HEK293T (cell line): ENCODE data around the gene GCKR.
"Not testable (repeated sequence)": the region's sequence is repeated elsewhere in the genome, so short reads cannot be mapped to it uniquely, and the experiment has no call there.

Source experiments
- CTCF ChIA-PET: fragments of 350-600 bp; formaldehyde crosslinking; extraction: SDS; loops from one replicate; lab custom pipeline; 2021; ENCODE audit warnings: antibody characterized with exemption, inconsistent platforms; lab: Yijun Ruan, JAX
- POLR2A ChIA-PET: fragments of 350-600 bp; formaldehyde crosslinking; extraction: SDS; loops from one replicate; lab custom pipeline; 2020; ENCODE audit warnings: antibody characterized with exemption, inconsistent platforms; lab: Yijun Ruan, JAX
- DNase-seq: peaks from one replicate; pipeline ENCODE4 v3.0.0; 2012; ENCODE audit warnings: mixed read lengths; ENCODE audit errors: extremely low spot score
- ARNT ChIP-seq: fragments of 450-650 bp; IDR thresholded peaks from 2 replicates; pipeline ENCODE4 v1.6.1; 2017; ENCODE audit warnings: mild to moderate bottlenecking
- BHLHE40 ChIP-seq: fragments of 450-650 bp; IDR thresholded peaks from 2 replicates; pipeline ENCODE4 v1.6.1; 2016; ENCODE audit warnings: mild to moderate bottlenecking, moderate library complexity, borderline replicate concordance
- CTBP1 ChIP-seq: fragments of 450-650 bp; IDR thresholded peaks from 2 replicates; pipeline ENCODE4 v1.6.1; 2016; ENCODE audit warnings: borderline replicate concordance
- ELF4 ChIP-seq: fragments of 450-650 bp; IDR thresholded peaks from 2 replicates; pipeline ENCODE4 v1.6.1; 2017; ENCODE audit warnings: antibody characterized with exemption
- FOXA1 ChIP-seq: fragments of 450-650 bp; IDR thresholded peaks from 2 replicates; pipeline ENCODE4 v1.6.1; 2016; ENCODE audit warnings: mild to moderate bottlenecking
- FOXK2 ChIP-seq: fragments of 450-650 bp; IDR thresholded peaks from 2 replicates; pipeline ENCODE4 v1.6.1; 2016; ENCODE audit warnings: mild to moderate bottlenecking
- FOXM1 ChIP-seq: fragments of 450-650 bp; IDR thresholded peaks from 2 replicates; pipeline ENCODE4 v1.6.1; 2017; ENCODE audit warnings: mild to moderate bottlenecking, borderline replicate concordance
- HDGF ChIP-seq: fragments of 450-650 bp; IDR thresholded peaks from 2 replicates; pipeline ENCODE4 v1.6.1; 2017; ENCODE audit warnings: antibody characterized with exemption, borderline replicate concordance
- L3MBTL2 ChIP-seq: fragments of 450-650 bp; conservative IDR thresholded peaks from 2 replicates; pipeline ENCODE4 v1.6.1; 2016; ENCODE audit warnings: mild to moderate bottlenecking
- LEF1 ChIP-seq: fragments of 450-650 bp; IDR thresholded peaks from 2 replicates; pipeline ENCODE4 v1.6.1; 2017; ENCODE audit warnings: mild to moderate bottlenecking, borderline replicate concordance
- NFRKB ChIP-seq: fragments of 450-650 bp; IDR thresholded peaks from 2 replicates; pipeline ENCODE4 v1.6.1; 2016; ENCODE audit warnings: mild to moderate bottlenecking, moderate library complexity
- SP1 ChIP-seq: fragments of 450-650 bp; IDR thresholded peaks from 2 replicates; pipeline ENCODE4 v1.6.1; 2017
- SUZ12 ChIP-seq: fragments of 450-650 bp; IDR thresholded peaks from 2 replicates; pipeline ENCODE4 v1.6.1; 2016; ENCODE audit warnings: mild to moderate bottlenecking
- TARDBP ChIP-seq: fragments of 450-650 bp; IDR thresholded peaks from 2 replicates; pipeline ENCODE4 v1.6.1; 2016
- ZNF384 ChIP-seq: fragments of 450-650 bp; IDR thresholded peaks from 2 replicates; pipeline ENCODE4 v1.6.1; 2016
- TF ChIP-seq, protein P1 (sequence below): fragments of 450-650 bp; IDR thresholded peaks from 2 replicates; pipeline ENCODE4 v1.6.1; 2016

The GCKR gene

GRCh38 chr2:27527182-27527581, 30.5 kb downstream of the GCKR start:
- ChIA-PET CTCF (no interaction called here), POLR2A (no interaction called here)
- DNase-seq, result no peak
- TF ChIP-seq, protein P1, sequence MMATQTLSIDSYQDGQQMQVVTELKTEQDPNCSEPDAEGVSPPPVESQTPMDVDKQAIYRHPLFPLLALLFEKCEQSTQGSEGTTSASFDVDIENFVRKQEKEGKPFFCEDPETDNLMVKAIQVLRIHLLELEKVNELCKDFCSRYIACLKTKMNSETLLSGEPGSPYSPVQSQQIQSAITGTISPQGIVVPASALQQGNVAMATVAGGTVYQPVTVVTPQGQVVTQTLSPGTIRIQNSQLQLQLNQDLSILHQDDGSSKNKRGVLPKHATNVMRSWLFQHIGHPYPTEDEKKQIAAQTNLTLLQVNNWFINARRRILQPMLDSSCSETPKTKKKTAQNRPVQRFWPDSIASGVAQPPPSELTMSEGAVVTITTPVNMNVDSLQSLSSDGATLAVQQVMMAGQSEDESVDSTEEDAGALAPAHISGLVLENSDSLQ, result no peak
- TF ChIP-seq FOXK2, result no peak
- no peak for TF ChIP-seq BHLHE40
- TF ChIP-seq NFRKB, result no peak
- TF ChIP-seq CTBP1, result no peak
- TF ChIP-seq HDGF, result no peak
- no peak for TF ChIP-seq ZNF384
- TF ChIP-seq TARDBP, result no peak
- TF ChIP-seq FOXM1, result no peak
- no peak for TF ChIP-seq ELF4
- no peak for TF ChIP-seq L3MBTL2
- TF ChIP-seq SP1, result no peak
- TF ChIP-seq ARNT, result no peak
- no peak for TF ChIP-seq SUZ12
- no peak for TF ChIP-seq FOXA1

DNA sequence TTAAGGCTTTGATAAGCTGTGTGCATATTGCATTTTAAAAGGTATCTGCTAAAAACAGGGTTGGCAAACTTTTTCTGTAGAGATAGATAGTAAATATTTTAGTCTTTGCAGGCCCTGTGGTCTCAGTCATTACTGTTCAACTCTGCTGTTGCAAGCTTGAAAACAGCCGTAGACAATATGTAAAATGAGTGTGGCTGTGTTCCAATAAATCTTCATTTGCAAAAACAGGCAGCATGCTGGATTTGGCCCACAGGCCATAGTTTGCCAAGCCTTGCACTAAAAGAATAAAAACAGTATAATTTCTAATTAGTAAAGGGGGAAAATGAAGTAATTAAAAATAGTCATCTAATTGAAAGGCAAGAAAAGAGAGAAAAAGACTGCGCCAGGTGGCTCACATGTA, 35.3 kb downstream of the GCKR start:
- CTCF ChIA-PET, result no interaction called here
- DNase-seq, result no peak
- POLR2A ChIA-PET, result no interaction called here
- TF ChIP-seq, protein P1, result no peak
- TF ChIP-seq ELF4 (no peak), HDGF (no peak), ARNT (no peak), TARDBP (no peak), BHLHE40 (no peak), FOXM1 (no peak), FOXK2 (no peak), ZNF384 (no peak), SP1 (no peak), NFRKB (no peak), SUZ12 (no peak), LEF1 (no peak), FOXA1 (no peak), L3MBTL2 (no peak), CTBP1 (no peak)

DNA sequence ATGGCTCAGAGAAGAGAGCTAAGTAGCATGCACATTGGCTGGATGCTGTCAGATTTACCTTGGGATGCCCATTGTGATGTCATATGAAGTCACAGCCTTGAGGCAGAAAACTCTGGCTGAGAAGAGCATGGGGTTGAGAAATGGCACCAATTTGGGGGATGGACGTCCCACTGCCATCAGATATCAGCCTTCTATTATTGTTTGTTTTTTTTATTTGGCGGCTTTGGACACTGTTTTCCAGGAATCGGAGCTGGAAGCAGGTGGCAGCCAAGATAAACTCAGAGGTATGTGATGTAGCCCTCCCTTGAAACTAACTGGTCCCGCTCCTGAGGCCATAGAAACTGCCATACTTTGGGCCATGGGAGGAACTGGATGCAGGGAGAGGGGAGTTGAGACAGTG, 40.6 kb downstream of the GCKR start:
- CTCF ChIA-PET, result no interaction called here
- no peak for DNase-seq
- POLR2A ChIA-PET, result interaction anchor here (0.6 kb wide), 1 partner anchor 186 kb away, joined by 3 read pairs; no protein-coding TSS in a partner anchor
- TF ChIP-seq NFRKB, result no peak
- TF ChIP-seq FOXK2, result no peak
- TF ChIP-seq CTBP1, result no peak
- TF ChIP-seq HDGF, result no peak
- no peak for TF ChIP-seq LEF1
- no peak for TF ChIP-seq ARNT
- no peak for TF ChIP-seq TARDBP
- TF ChIP-seq SP1, result no peak
- TF ChIP-seq ELF4, result no peak
- TF ChIP-seq L3MBTL2, result no peak
- no peak for TF ChIP-seq SUZ12
- no peak for TF ChIP-seq FOXM1
- no peak for TF ChIP-seq BHLHE40
- no peak for TF ChIP-seq ZNF384
- TF ChIP-seq FOXA1, result no peak

DNA sequence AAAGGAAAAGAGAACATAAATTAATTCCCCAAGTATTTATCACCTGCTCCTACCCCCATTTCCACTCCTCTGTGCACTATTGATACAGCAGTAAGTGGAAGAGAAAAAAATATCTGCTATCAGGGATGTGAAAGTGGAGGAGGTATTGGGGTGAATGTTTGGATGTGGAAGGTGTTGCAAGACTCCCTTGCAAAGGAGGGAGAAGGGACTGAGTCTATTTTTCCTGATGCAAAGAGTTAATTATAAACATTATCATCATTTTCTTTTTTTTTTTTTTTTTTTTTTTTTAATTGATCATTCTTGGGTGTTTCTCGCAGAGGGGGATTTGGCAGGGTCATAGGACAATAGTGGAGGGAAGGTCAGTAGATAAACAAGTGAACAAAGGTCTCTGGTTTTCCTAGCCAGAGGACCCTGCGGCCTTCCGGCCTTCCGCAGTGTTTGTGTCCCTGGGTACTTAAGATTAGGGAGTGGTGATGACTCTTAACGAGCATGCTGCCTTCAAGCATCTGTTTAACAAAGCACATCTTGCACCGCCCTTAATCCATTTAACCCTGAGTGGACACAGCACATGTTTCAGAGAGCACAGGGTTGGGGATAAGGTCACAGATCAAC, 42.3 kb downstream of the GCKR start:
- CTCF ChIA-PET, result not testable (repeated sequence)

GRCh38 chr2:27539649-27540048, 43.0 kb downstream of the GCKR start:
- DNase-seq, POLR2A ChIA-PET, CTCF ChIA-PET: not testable (repeated sequence)

More for the DNA sequence above, 42.3 kb downstream of the GCKR start:
- DNase-seq, POLR2A ChIA-PET: not testable (repeated sequence)

GRCh38 chr2:27544143-27544821, 47.6 kb downstream of the GCKR start:
- POLR2A ChIA-PET, result no interaction called here
- CTCF ChIA-PET, result no interaction called here
- no peak for DNase-seq
- TF ChIP-seq, protein P1, result no peak
- TF ChIP-seq ZNF384 (no peak), FOXK2 (no peak)
